ENCODE measurements around the gene CDH23.

Gene CDH23

DNA sequence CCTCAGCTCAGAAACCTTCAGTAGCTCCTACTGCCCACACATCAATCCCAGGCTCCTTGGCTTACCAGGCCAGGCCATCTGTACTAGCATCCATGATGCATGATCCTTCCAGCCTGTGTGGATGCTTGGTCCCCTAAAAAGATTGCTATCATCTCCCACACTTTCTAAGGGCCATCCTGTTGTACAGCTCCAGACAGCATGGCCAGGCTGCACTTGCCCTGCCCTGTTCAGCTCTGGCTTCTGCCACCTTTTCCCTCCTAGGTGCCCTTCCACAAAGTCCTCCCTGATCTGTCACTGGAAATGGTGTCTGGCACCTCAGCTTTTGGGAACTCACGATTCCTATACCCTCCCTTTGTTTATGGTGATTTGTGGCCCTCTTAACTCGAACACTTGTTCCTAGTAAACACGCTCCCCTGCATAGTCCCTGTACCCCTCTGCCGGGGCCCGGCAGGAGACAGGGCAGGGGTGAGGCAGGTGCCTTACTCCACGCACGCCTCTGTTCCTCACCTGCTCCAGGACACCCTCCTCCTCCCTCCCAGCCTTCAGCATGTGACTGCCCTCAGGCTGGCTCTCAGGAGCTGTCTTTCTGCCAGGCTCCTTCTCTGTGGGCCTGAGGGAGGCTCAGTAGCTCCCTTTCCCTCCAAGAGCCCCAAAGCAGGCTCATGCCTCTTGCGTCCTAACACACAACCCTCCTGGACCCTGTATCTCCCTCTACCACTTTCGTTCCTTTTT, 71.8 kb downstream of the CDH23 start:
- no peak for DNase-seq

GRCh38 chr10:71471006-71471405, 74.3 kb downstream of the CDH23 start:
- DNase-seq = no peak

GRCh38 chr10:71471957-71472365, 75.2 kb downstream of the CDH23 start:
- DNase-seq = no peak

DNA sequence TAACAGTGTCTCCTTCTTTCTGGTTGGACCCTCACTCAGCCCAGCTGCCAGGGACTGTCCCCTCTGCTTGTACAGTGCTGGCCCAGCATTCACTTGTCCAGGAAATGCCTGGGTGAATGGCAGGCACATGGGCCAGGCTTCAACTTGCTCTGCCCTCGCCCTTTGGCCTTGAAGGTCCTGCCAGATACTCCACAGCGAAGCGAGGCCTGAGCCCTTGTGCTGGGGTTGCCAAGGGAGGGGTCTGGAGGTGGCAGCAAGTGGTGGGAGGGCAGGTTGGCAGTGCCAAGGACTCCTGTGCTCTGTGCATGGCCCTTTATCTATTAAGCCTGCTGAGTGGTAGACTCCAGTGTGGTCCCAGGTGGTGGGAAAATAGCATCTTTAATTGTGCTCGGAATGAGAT, 75.7 kb downstream of the CDH23 start:
- DNase-seq = no peak

GRCh38 chr10:71472912-71473311, 76.2 kb downstream of the CDH23 start:
- DNase-seq = no peak

GRCh38 chr10:71473671-71474599, 77.2 kb downstream of the CDH23 start:
- DNase-seq = no peak

GRCh38 chr10:71474702-71475242, 78.1 kb downstream of the CDH23 start:
- no peak for DNase-seq

GRCh38 chr10:71475243-71475871, 78.6 kb downstream of the CDH23 start:
- DNase-seq = no peak

DNA sequence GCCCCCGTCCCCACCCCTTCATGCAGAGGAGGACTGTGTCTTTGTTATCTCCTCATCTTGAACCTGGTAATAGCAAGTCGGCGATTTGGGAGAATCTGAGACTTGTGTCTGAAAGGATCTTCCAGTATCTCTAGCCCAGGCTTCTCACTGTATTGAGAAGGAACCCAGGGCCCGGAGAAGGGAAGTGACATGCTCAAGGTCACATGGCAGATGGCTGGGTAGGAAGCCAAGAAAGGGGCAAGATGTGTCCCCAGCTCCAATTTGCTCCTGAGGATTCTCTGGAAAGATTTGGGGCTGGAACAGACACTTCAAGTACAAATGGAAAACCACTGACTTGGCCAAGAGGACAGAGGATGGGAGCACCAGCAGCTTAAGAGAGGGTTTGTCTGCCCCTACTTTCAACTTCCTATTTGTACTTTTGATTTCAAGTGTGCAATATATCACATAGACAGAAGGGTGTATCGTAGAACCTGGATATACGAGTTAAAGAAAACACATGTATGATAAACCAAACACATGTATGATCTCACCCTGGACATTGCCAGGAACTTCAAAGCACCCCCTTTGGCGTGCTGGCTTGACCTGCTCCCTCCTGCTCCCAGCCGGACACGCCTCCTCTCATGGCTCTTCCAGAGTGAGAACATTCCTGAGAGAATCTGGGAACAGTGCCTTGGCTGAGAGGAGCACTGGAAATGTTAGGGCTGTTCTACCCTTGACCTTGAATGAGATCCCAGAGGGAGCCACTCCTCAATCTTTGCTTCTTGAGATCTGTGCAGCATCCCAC, 79.7 kb downstream of the CDH23 start:
- no peak for DNase-seq

DNA sequence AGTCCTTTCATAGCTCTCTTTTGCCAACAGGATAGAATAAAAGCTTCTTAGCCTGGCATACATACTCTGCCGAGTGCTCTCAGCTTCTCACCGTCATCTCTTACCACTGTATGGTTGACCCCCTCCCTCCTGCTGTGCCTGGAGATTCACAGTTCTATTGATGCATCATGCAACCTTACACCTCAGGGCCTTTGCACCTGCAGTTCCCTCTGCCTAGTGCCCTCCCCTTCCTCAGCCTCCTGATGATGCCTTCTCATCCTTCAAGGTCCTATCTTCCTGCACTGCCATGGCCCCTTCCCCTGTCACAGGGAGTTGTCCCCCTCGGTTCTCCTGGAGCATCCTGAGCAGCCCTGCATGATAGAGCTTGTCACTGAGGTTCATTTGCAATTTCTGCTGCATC, 81.5 kb downstream of the CDH23 start:
- DNase-seq = no peak

DNA sequence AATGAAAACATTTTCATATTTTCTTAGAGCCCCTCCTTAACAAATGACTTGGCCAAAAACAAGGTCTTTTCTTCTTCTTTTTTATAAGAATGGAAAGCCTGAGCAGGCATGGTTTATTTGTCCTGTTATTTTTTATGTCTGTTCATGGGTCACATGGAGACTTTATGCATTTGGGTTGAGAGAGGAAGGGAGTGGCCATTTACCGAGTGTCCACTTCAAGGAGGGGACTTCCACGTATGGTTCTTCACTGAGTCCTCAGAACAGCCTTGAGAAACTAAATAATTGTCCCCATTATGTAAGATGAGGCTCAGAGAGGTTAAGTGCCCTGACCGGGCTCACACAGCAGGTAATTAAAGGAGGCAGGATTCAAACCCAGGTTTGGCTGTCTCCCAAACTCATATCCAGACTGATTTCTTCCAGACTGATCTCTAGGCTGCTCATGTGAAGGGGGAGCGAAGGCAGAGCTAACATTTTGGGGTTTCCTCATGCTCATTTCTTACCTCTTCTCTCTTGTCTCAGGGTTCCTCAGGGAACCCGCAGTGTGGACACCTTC, 82.2 kb downstream of the CDH23 start:
- DNase-seq = no peak

DNA sequence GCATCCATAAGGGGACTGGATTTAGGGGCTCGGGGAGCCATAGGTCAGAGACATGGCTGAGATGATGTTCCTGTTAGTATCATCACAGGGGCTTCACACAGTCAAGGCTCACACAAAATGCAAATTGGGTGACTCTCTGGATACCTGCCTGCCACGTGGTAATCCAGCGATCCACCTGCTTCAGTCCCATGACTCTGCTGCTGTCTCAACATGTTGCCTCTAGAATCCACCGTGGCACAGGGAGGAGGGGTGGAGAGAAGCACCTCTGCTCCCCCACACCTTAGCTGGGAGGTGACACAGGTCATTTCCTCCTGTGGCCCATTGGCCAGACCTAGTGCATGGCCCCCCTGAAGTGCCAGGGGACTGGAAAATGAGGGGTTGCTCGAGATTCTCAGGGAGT, 83.1 kb downstream of the CDH23 start:
- DNase-seq = no peak

GRCh38 chr10:71480662-71481061, 83.9 kb downstream of the CDH23 start:
- DNase-seq = no peak

GRCh38 chr10:71481746-71482410, 85.2 kb downstream of the CDH23 start:
- no peak for DNase-seq

DNA sequence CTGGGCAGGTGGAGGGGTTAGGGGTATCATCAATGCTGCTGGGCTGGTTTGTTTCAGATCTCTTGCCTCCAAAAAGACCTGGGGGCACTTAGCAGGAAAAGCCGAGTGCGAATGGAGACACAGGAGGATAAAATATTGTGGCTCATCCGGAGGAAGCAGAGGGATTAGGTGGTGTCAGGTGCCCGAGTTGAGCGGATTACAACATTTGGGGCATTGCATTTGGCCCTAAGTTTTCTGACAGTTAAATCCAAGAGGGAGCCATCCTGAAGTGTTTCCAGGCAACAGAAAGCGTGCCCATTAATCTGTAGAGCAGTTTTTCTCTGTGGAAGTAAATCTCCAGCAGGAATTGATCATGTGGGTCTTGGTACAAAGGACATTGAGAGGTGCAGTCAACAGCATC, 85.9 kb downstream of the CDH23 start:
- no peak for DNase-seq

DNA sequence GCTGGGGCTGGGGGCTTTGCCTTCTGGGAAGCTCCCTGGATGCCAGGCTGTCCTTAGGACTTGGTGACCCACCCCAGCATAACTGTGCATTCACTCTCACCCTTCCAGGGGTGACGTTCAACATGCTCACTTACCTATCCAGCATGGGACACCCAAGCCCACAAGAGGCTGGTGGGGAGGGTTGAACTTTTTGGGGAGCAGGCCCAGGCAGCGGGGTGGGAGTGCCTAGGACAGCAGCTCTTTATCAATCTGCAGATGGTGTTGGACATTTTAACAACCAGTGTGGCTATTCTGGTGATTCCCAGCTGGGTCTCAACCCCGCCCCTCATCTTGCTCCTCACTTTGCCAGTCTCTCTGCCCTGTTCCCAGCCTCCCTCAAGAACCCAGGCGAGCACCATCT, 86.4 kb downstream of the CDH23 start:
- no peak for DNase-seq

DNA sequence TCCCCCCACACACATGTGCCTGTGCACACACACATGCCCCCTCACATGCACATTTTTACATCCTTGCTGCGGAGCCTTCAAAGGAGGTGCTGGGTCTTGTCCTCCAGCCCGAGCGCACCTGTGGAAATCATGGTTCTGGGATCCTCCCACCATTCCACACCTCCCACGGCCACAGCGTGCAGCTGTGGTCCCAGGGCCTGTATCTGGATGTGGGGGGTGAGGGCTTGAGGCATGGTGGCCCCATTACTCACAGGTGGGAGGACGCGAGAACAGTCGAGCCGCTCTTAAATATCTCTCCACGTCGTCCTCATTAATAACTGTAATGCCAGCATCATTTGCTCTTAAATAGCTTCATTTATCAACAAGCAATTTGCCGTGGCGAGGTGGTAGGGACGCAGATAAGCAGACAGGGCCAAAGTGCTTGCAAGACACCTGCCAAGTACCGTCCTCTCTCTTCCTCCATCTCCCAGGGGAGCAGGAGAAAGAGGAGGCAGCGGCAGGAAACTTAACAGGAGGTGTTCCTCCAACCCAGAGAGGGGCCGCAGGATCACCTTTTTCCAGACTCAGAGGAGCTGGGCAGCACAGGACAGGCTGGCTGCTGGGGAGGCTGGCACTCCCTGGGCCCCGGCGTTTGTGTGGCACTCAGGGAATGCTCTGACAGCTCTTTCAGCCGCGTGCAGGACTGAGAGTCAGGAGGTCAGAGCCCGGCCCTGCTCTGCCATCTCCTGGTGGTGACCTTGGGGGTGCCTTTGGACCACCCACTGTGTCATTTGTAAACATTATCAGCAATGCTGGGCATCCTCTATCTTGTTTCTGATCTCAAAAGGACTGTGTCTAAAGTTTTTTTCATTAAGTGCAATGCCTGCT, 87.4 kb downstream of the CDH23 start:
- DNase-seq = no peak

- no peak for DNase-seq
Observed at GRCh38 chr10:71486484-71487114, 89.9 kb downstream of the CDH23 start.

GRCh38 chr10:71487726-71488125, 91.0 kb downstream of the CDH23 start:
- DNase-seq = no peak

DNA sequence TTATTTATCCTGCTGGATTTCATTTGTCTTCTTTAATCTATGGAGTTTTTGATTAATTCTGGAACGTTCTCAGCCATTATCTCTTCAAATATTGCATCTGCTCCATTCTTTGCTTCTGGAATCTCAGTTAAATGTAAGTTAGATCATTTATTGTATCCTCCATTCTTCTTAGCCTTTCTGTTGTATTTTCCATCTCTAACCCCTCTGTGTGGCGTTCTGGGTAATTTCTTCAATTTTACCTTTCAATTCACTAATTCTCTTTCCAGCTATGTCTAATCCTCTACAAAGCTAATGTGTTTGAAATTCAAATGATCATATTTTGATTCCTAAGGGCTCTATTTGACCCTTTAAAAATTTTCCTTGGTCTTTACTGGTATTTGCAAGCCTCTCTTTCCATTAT, 92.4 kb downstream of the CDH23 start:
- DNase-seq = no peak

All from NCI-H187 treated with DMSO at 0.1 percent for 48 hours (cell line).